ENCODE results near the gene MOV10L1. TPM values are rescaled to one million over a fixed set of nuclear protein-coding genes. Genes with fewer than 3 reads are reported as not detected.

The MOV10L1 gene
- total RNA-seq, 2 donors from 2014 or later = 0.27 to 0.50 TPM

GRCh38 chr22:50046019-50046415, 43.8 kb upstream of the MOV10L1 start:
- Histone ChIP-seq H3K9ac (ENCODE audit: low read depth in 2 of 2, low read length in 2 of 2) (no peak overlapping the region), H3K9me3 (no peaks in the 10 kb centered on the region), H3K27ac (no peak overlapping the region), H3K27me3 (no peaks in the 10 kb centered on the region), H3K4me1 (no peaks in the 10 kb centered on the region), H3K36me3 (no peaks in the 10 kb centered on the region), H3K4me3 (no peak overlapping the region)
- DNase-seq = no peak
- intact Hi-C loops (cut with DNase I) = no loop called here
- TF ChIP-seq CTCF (IDR thresholded peaks at IDR 0.05) = no peak

GRCh38 chr22:50046481-50047245, 43.1 kb upstream of the MOV10L1 start:
- Histone ChIP-seq H3K4me1 (no peaks in the 10 kb centered on the region), H3K36me3 (no peaks in the 10 kb centered on the region), H3K9me3 (no peaks in the 10 kb centered on the region), H3K4me3 (no peak overlapping the region), H3K27ac (no peak overlapping the region), H3K27me3 (no peaks in the 10 kb centered on the region), H3K9ac (ENCODE audit: low read depth in 2 of 2, low read length in 2 of 2) (no peak overlapping the region)
- DNase-seq = no peak
- intact Hi-C loops (cut with DNase I) = no loop called here
- no peak for TF ChIP-seq CTCF (IDR thresholded peaks at IDR 0.05)

- no peak for TF ChIP-seq CTCF (IDR thresholded peaks at IDR 0.05)
- intact Hi-C loops (cut with DNase I) = no loop called here
- H3K9ac ChIP-seq (ENCODE audit: low read depth in 2 of 2, low read length in 2 of 2) = no peak overlapping the region
- H3K9me3 ChIP-seq = no peaks in the 10 kb centered on the region
- H3K4me1 ChIP-seq = no peaks in the 10 kb centered on the region
- H3K27me3 ChIP-seq = no peaks in the 10 kb centered on the region
- no peak overlapping the region for H3K4me3 ChIP-seq
- no peak for DNase-seq
- H3K27ac ChIP-seq = no peak overlapping the region
- no peaks in the 10 kb centered on the region for H3K36me3 ChIP-seq
These were observed 42.5 kb upstream of the MOV10L1 start for GRCh38 chr22:50047346-50047745.

DNA sequence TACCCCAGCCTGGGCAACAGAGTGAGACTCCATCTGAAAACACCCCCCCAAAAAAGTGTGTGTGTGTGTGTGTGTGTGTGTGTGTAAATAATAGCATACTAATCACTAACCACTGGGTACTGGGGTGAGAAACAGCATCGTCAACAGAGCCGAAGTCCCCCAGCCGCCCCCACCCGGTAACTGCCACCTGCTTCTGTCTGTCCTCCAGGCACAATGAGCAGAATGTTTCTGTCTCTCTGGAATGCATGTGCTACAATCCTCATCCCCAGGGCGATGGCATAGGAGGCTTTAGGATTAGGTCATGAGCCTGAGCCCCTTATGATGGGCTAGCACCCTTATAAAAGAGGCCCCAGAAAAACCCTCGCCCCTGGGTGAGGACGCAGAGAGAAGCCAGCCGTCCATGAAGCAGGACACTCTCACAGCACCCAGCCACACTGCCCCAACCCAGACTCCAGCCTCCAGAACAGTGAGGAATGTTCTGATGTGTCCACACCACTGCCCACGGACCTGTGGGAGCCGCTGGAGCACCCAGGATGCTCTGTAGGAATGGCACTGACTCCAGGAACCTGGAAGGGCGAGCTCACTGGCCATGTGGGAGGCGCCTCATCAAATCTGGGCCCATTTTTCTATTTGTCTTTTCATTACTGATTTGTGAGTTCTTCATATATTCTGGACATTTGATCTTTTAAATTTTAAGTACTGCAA, 41.6 kb upstream of the MOV10L1 start:
- H3K9me3 ChIP-seq = no peaks in the 10 kb centered on the region
- H3K4me1 ChIP-seq = no peaks in the 10 kb centered on the region
- TF ChIP-seq CTCF (IDR thresholded peaks at IDR 0.05) = no peak
- no peaks in the 10 kb centered on the region for H3K36me3 ChIP-seq
- H3K4me3 ChIP-seq = no peak overlapping the region
- DNase-seq = no peak
- H3K9ac ChIP-seq (ENCODE audit: low read depth in 2 of 2, low read length in 2 of 2) = no peak overlapping the region
- H3K27ac ChIP-seq = no peak overlapping the region
- no peaks in the 10 kb centered on the region for H3K27me3 ChIP-seq
- intact Hi-C loops (cut with DNase I) = no loop called here

DNA sequence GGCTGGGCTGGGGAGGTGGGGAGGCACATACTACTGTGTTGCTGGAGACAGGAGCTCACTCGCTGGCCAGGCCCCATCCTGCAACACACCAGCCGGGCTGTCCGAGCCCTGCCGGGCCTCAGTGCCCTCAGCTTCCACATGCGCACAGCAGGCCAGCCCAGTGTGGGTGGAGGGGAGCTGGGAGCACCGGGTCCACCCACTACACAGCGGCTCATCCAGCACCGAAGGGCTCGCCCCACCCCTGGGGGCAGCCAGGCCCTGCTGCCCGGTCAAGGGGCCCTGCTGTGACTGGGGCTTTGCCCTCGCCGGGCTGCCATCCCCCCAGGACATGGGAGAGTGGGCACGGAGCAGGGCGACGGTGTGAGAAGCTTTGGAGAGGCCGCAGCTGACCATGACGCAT, 41.0 kb upstream of the MOV10L1 start:
- Histone ChIP-seq H3K36me3 (no peaks in the 10 kb centered on the region), H3K27me3 (no peaks in the 10 kb centered on the region), H3K27ac (no peak overlapping the region), H3K4me3 (no peak overlapping the region), H3K9me3 (no peaks in the 10 kb centered on the region), H3K9ac (ENCODE audit: low read depth in 2 of 2, low read length in 2 of 2) (no peak overlapping the region), H3K4me1 (no peaks in the 10 kb centered on the region)
- no peak for TF ChIP-seq CTCF (IDR thresholded peaks at IDR 0.05)
- intact Hi-C loops (cut with DNase I) = no loop called here
- no peak for DNase-seq

Data from colonic mucosa (tissue), 4 donors.